GM04503 (cell line): ENCODE measurements around the gene LRRN4CL.
"Not testable (repeated sequence)": the region's sequence is repeated elsewhere in the genome, so short reads cannot be mapped to it uniquely, and the experiment has no call there.

Experiments used
- DNase-seq: peaks from one replicate; pipeline ENCODE4 v3.0.0-alpha.2; 2012; ENCODE audit warnings: low read depth

LRRN4CL gene

GRCh38 chr11:62675415-62675814 lies 13.9 kb downstream of the LRRN4CL start:
- DNase-seq = not testable (repeated sequence)

GRCh38 chr11:62673196-62673525 lies 16.2 kb downstream of the LRRN4CL start:
- no peak for DNase-seq

GRCh38 chr11:62671608-62672389 lies 17.5 kb downstream of the LRRN4CL start, which contains the start of the genes LBHD1 and UQCC3:
Gene LBHD1, minus strand, starts transcription at chr11:62672267. Its CDS starts 2,236 bp downstream, at chr11:62670031.
Gene UQCC3, plus strand, starts transcription at chr11:62671673. Its CDS starts 73 bp downstream, at chr11:62671746.
- peak; percentile 47 for DNase-seq

- DNase-seq = no peak
These were observed 18.1 kb downstream of the LRRN4CL start for GRCh38 chr11:62671236-62671607.

GRCh38 chr11:62669420-62670161 lies 19.7 kb downstream of the LRRN4CL start:
- DNase-seq = no peak

- no peak for DNase-seq
These were observed 21.9 kb downstream of the LRRN4CL start for GRCh38 chr11:62667460-62667859.

GRCh38 chr11:62666259-62666926 lies 22.9 kb downstream of the LRRN4CL start:
- DNase-seq = no peak

GRCh38 chr11:62665599-62666258 lies 23.6 kb downstream of the LRRN4CL start:
- DNase-seq = peak; percentile 22

- DNase-seq = peak; percentile 65
These were observed 24.2 kb downstream of the LRRN4CL start, which contains the start of the genes C11orf98 and CSKMT for GRCh38 chr11:62665075-62665598. Gene C11orf98, minus strand, starts transcription at chr11:62665210. Its CDS starts 41 bp downstream, at chr11:62665169. Gene CSKMT, plus strand, starts transcription at chr11:62665312. Its CDS starts 568 bp downstream, at chr11:62665880.

- no peak for DNase-seq
These were observed 24.8 kb downstream of the LRRN4CL start for GRCh38 chr11:62664405-62665074.

- DNase-seq = no peak
These were observed 32.4 kb downstream of the LRRN4CL start for GRCh38 chr11:62656796-62657429.

GRCh38 chr11:62654297-62654696 lies 35.0 kb downstream of the LRRN4CL start:
- no peak for DNase-seq

GRCh38 chr11:62652161-62653006 lies 36.9 kb downstream of the LRRN4CL start:
- no peak for DNase-seq

- not testable (repeated sequence) for DNase-seq
These were observed 39.0 kb downstream of the LRRN4CL start for GRCh38 chr11:62650283-62650682.

GRCh38 chr11:62649486-62649885 lies 39.8 kb downstream of the LRRN4CL start:
- DNase-seq = no peak

- no peak for DNase-seq
These were observed 40.4 kb downstream of the LRRN4CL start for GRCh38 chr11:62648967-62649364.

GRCh38 chr11:62648185-62648966 lies 41.0 kb downstream of the LRRN4CL start:
- no peak for DNase-seq

- DNase-seq = peak; percentile 38
These were observed 41.7 kb downstream of the LRRN4CL start for GRCh38 chr11:62647609-62648005.
